ENCODE measurements around the gene SUSD1. TPM values are rescaled to one million over a fixed set of nuclear protein-coding genes. Genes with fewer than 3 reads are reported as not detected.

SUSD1 gene
- total and polyA plus RNA-seq, 9 of the 15 experiments (the other 6 are each of a cell fraction or from before 2014, with no cell fraction given): 10.9 to 44.4 (median 36.1) TPM

- Histone ChIP-seq H3K4me1 (replicated peaks in 1 of 2; ENCODE audit: control insufficient read depth in 2 of 2, insufficient read depth in 2 of 2, low read length in 2 of 2) (peaks cover 15 to 18% of the 10 kb centered on the region in 2 experiments; a peak in 4 of 5 replicates), H3K9me3 (replicated peaks; ENCODE audit: control insufficient read depth, insufficient read depth, low read depth, low read length) (no peaks in the 10 kb centered on the region), H3K9me1 (ENCODE audit: control insufficient read depth, insufficient read depth, low read length) (no peaks in the 10 kb centered on the region), H4K20me1 (replicated peaks; ENCODE audit: control insufficient read depth, insufficient read depth, low read length) (no peaks in the 10 kb centered on the region), H3K79me2 (ENCODE audit: control insufficient read depth, insufficient read depth, low read length) (no peaks in the 10 kb centered on the region), H3K4me2 (ENCODE audit: insufficient read depth, low read length) (no peak overlapping the region), H2AFZ (ENCODE audit: low read depth, low read length) (no peak overlapping the region), H3K36me3 (ENCODE audit: control insufficient read depth, insufficient read depth, low read length) (peaks cover 49% of the 10 kb centered on the region; the same call in 2 of the 3 replicates), H3K27me3 (ENCODE audit: control insufficient read depth in 2 of 2, insufficient read depth in 2 of 2, low read length in 2 of 2) (no peaks in the 10 kb centered on the region), H3K4me3 (no peak overlapping the region), H3K27ac (ENCODE audit: extremely low read depth, low read depth, low read length) (no peak overlapping the region), H3K9ac (ENCODE audit: insufficient read depth in 1 of 2, low read depth in 2 of 2, low read length in 2 of 2) (no peak overlapping the region)
- intact Hi-C loops (cut with micrococcal nuclease): no loop called here
- ATAC-seq (no peak), FAIRE-seq (no peak), DNase-seq (ENCODE audit: extremely low read depth in 1 of 4, low spot score in 3 of 4) (no peak)
- POLR2A ChIA-PET: interaction anchor here (1.4 kb wide), 1 partner anchor 10 kb away, joined by 4 read pairs; no protein-coding TSS in a partner anchor
- 76% methylated on average over 3 of the region's 3 CpGs for WGBS (ENCODE audit: insufficient coverage, low coverage, missing lambda C conversion rate)
- in situ Hi-C loops (cut with MboI): no loop called here
- BruUV-seq (replicated peaks): no TSS peak
- CTCF ChIA-PET (ENCODE audit: low intra/inter-chr PET ratio): no interaction called here
- TF ChIP-seq ZBTB12 (CRISPR knock-in tag; IDR thresholded peaks at IDR 0.05) (no peak), MEIS2 (IDR thresholded peaks at IDR 0.05; ENCODE audit: partially characterized antibody) (no peak), ZNF277 (CRISPR knock-in tag; IDR thresholded peaks at IDR 0.05; ENCODE audit: borderline replicate concordance) (no peak), ZNF696 (CRISPR knock-in tag; conservative IDR thresholded peaks at IDR 0.05) (no peak), ZBTB9 (CRISPR knock-in tag; IDR thresholded peaks at IDR 0.05) (no peak), IRF2 (CRISPR knock-in tag; IDR thresholded peaks at IDR 0.05) (no peak), POLR2AphosphoS2 (IDR thresholded peaks at IDR 0.05; ENCODE audit: low read length) (no peak), SMARCB1 (IDR thresholded peaks at IDR 0.05; ENCODE audit: insufficient read length, low read depth) (no peak), PHB2 (IDR thresholded peaks at IDR 0.05; ENCODE audit: low read depth) (no peak), JUNB (CRISPR knock-in tag; conservative IDR thresholded peaks at IDR 0.05) (no peak), ZNF407 (IDR thresholded peaks at IDR 0.05; ENCODE audit: low read depth) (no peak)
These were observed 143.7 kb downstream of the SUSD1 start for GRCh38 chr9:112031400-112031799.

Data from K562 (cell line).